GM19239 (cell line): ENCODE measurements around the gene SPRYD4.

Experiments used
- DNase-seq: peaks from one replicate; pipeline ENCODE4 v3.0.0; 2011; ENCODE audit warnings: low spot score; ENCODE audit not compliant: insufficient read length
- FAIRE-seq: peaks from 2 replicates; lab custom pipeline; 2011; peaks lifted over from hg19 to GRCh38; lab: Jason Lieb, UNC

The SPRYD4 gene

DNA sequence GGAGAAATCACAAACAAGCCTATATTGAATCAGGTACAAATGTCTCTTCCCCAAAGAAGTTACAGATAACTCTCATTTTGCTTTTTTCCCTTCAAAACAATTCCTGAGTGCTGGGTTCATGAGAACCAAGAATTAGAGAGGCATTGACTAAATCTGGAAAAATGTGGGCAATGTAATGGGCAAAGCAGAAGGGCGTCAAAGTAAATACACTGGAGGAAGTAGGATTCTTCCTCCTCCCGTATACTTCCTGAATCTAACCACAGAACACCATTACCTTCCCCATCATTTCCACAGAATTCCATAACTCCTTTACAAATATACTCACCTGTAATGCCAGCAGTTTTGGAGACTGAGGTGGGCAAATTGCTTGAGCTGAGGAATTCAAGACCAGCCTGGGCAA lies 50.2 kb downstream of the SPRYD4 start:
- FAIRE-seq (no peak), DNase-seq (no peak)

DNA sequence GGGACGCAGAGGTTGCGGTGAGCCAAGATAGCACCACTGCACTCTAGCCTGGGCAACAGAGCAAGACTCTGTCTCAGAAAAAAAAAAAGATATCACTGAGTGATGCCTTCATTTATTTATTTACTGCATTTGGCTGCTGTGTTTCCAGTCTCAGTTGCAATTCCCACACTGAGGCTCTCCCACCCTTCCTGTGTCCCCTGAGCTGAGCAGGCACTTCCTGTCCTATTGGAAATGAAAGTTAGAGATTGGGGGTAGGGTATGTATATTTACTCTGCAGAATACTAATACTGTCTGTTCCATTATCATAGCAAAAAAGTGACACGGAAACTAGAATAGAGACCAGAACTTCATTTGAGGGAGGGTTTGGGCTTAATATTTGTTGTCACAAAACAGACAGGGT lies 51.7 kb downstream of the SPRYD4 start:
- DNase-seq (no peak), FAIRE-seq (no peak)

DNA sequence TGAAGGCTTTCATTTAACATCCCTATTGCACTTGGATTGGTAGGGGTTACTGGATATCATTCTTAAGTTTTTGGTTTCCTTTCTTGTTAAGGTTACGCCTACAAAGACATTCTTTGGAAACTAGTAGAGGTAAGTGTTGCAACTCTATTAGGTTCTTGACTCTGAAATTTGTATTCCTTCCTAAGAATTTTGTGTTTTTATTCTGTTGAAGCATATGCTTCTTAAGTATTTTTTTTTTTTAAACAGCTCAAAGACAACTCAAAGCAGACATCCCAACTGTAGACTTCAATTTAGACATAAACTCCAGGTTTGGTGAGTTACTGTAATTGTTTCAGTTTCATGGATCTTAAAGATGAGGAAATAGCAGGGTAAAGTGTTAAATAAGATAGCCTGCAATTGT lies 52.1 kb downstream of the SPRYD4 start:
- FAIRE-seq (no peak), DNase-seq (no peak)

DNA sequence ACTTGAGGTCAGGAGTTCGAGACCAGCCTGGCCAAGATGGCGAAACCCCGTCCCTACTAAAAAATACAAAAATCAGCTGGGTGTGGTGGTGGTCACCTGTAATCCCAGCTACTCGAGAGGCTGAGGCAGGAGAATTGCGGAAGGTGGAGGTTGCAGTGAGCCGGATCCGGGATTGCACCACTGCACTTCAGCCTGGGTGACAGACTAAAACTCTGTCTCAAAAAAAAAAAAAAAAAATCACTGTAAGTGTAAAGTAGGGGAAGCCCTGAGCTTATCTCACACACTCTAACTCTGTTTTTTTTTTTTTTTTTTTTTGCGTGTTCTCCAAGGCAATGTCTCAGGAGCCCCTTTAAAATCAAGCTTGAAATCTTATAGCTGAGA lies 52.8 kb downstream of the SPRYD4 start:
- FAIRE-seq (no peak), DNase-seq (no peak)

DNA sequence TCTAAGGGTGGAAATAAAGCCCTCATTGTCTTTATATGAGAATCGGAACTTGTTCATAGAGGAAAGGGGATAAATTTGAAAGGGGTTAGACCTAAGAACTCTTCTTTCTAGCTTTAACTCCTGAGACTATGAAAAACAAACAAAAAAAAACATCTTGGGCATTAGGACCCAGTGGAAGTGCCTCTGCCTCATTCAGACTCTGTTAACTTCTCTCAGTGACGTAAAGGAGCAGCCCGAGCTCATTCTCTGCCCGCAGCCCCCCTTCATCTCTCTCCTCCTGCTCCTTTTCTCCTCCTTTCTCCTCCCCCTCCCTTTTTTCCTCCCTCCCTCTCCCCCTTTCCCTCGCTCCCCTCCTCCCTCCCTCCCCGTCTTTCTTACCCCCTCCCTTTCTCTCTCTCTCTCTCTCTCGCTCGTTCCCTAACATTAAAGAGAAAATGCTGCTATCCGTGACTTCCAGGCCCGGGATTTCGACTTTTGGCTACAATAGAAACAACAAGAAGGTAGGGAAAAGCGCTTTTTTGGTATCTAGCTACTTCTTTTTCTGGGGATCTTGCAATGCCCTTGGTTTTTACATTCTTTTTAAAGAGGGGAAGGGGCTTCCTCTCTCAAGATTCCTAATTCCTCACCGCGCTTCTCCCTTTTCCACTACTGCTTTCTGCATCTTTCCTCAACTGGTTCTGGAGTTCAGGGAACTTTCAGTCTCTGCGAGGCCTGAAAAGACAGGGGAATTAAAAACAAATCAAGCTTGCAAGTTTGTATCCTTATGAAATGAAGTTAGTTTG lies 53.4 kb downstream of the SPRYD4 start, which contains the start of gene RBMS2:
Gene RBMS2 (plus strand): TSS at position 231 of the 782 bp plus-strand sequence. CDS start 204 bp downstream, at position 435.
- FAIRE-seq (peak; percentile 71), DNase-seq (no peak)

DNA sequence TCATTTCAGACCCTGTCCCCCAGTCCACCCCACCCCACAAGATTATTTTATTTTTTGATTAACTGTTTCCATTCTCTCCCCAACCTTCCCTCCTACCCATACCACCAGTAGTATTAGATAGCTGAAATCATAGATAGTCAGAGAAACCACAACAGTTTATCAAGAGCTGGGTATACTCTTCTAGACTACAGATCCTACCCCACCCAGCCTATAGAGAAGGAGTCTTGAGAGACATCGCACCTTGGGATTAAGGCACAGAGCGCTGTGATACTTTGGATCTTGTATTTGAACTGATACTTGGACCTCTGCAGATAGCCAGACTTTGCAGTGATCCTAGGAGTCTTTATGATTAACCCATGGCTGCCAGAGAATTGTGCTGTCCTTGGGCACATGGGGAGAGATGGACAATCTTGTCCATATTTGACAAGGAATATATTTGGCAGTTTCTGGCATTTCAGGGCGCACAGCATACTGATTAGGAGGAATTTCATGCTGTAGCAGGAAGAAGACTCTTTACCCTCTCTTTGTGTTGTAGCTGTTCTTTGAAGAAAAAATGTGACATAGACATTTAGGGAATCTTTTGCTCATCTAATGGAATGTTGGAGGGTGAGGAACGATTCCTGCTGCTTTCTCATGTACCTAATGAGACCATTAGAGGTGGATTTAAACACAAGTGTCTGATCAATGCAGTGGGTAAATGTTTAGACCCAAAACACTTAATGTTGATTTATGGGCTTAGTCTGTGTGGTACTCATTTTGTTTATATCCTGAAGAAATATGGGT lies 54.2 kb downstream of the SPRYD4 start:
- FAIRE-seq = no peak
- DNase-seq = no peak

DNA sequence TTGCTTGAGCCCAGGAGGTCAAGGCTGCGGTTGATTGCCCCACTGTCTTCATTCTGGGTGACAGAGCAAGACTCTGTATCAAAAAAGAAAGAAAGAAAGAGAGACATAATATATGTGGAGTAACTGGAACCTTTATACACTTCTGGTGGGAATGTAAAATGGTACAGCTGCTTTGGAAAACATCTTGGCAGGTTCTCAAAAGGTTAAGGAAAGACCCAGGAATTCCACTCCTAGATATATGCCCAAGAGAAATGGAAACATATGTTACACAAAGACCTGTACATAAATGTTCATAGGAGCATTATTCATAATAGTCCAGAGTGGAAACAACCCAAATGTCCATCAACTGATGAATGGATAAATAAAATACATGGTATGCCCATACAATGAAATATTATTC lies 60.5 kb downstream of the SPRYD4 start:
- no peak for FAIRE-seq

More for the DNA sequence above, 60.5 kb downstream of the SPRYD4 start:
- DNase-seq = no peak
